ENCODE measurements around the gene NDC1. TPM values are rescaled to one million over a fixed set of nuclear protein-coding genes. Genes with fewer than 3 reads are reported as not detected.

NDC1 gene
- total RNA-seq, 1 donor from 2014 or later = 9.8 TPM

- Mint-ChIP-seq H3K9me3 (ENCODE audit: unreplicated experiment) (no peaks in the 10 kb centered on the region), H3K4me1 (ENCODE audit: unreplicated experiment) (peaks cover 12% of the 10 kb centered on the region), H3K27ac (ENCODE audit: unreplicated experiment) (no peak overlapping the region), H3K4me3 (ENCODE audit: unreplicated experiment) (no peak overlapping the region), H3K27me3 (ENCODE audit: unreplicated experiment) (no peaks in the 10 kb centered on the region), H3K36me3 (ENCODE audit: unreplicated experiment) (peaks cover 12% of the 10 kb centered on the region)
- peak; percentile 46 for TF ChIP-seq CTCF (IDR thresholded peaks at IDR 0.05)
- no peak for DNase-seq (ENCODE audit: extremely low spot score, unreplicated experiment)
These were observed 122.6 kb downstream of the NDC1 start for GRCh38 chr1:53715478-53715877.

Other genes with a start within 250 kb of the NDC1 start
- gene GLIS1, start 99.1 kb downstream of the NDC1 start, total RNA-seq = 38.0 and 38.3 TPM in 2 replicates
- 25.3 and 25.6 TPM in 2 replicates for gene YIPF1, start 51.5 kb upstream of the NDC1 start, total RNA-seq
- gene DIO1, start 55.9 kb upstream of the NDC1 start, total RNA-seq = not detected in 2 replicates
- 29.2 and 29.9 TPM in 2 replicates for gene IFT25, start 107.4 kb upstream of the NDC1 start, total RNA-seq
- 30.1 and 32.8 TPM in 2 replicates for gene LRRC42, start 108.1 kb upstream of the NDC1 start, total RNA-seq
- not detected in 2 replicates for gene LDLRAD1, start 179.9 kb upstream of the NDC1 start, total RNA-seq
- 399 and 409 TPM in 2 replicates for gene TMEM59, start 214.9 kb upstream of the NDC1 start, total RNA-seq
- gene TCEANC2, start 215.3 kb upstream of the NDC1 start, total RNA-seq = 3.1 and 3.9 TPM in 2 replicates